Mucosa of rectum (tissue), 2 donors: Measurements from ENCODE around the gene LAMC3.

Experiments
- H3K27ac ChIP-seq, 2 donors: one replicate each; pipeline ENCODE4 v1.7.0; 2013; ENCODE audit warnings: inconsistent platforms in 2 of 2, low read depth in 2 of 2, low read length in 2 of 2
- H3K27me3 ChIP-seq, 2 donors: one replicate each; pipeline ENCODE4 v1.7.0; 2013; ENCODE audit warnings: low read length in 2 of 2; ENCODE audit not compliant: control insufficient read depth in 2 of 2, insufficient read depth in 2 of 2
- H3K36me3 ChIP-seq, 2 donors: one replicate each; pipeline ENCODE4 v1.7.0; 2013; ENCODE audit warnings: low read length in 2 of 2; ENCODE audit not compliant: control insufficient read depth in 2 of 2, insufficient read depth in 2 of 2
- H3K4me1 ChIP-seq, 2 donors: one replicate each; pipeline ENCODE4 v1.7.0; 2013; ENCODE audit warnings: low read length in 2 of 2, mild to moderate bottlenecking in 1 of 2; ENCODE audit not compliant: control insufficient read depth in 2 of 2, insufficient read depth in 2 of 2
- H3K4me3 ChIP-seq, 2 donors: one replicate each; pipeline ENCODE4 v1.7.0; 2013; ENCODE audit warnings: low read length in 2 of 2
- H3K9ac ChIP-seq, 2 donors: one replicate each; pipeline ENCODE4 v1.7.0; 2013; ENCODE audit warnings: low read length in 2 of 2, low read depth in 1 of 2, mild to moderate bottlenecking in 1 of 2
- H3K9me3 ChIP-seq, 2 donors: one replicate each; pipeline ENCODE4 v1.7.0; 2013; ENCODE audit warnings: low read length in 2 of 2; ENCODE audit not compliant: control insufficient read depth in 2 of 2
- donor health status: healthy.
- donor health status: Normal muscosa, but diverticular disease.

The LAMC3 gene

DNA sequence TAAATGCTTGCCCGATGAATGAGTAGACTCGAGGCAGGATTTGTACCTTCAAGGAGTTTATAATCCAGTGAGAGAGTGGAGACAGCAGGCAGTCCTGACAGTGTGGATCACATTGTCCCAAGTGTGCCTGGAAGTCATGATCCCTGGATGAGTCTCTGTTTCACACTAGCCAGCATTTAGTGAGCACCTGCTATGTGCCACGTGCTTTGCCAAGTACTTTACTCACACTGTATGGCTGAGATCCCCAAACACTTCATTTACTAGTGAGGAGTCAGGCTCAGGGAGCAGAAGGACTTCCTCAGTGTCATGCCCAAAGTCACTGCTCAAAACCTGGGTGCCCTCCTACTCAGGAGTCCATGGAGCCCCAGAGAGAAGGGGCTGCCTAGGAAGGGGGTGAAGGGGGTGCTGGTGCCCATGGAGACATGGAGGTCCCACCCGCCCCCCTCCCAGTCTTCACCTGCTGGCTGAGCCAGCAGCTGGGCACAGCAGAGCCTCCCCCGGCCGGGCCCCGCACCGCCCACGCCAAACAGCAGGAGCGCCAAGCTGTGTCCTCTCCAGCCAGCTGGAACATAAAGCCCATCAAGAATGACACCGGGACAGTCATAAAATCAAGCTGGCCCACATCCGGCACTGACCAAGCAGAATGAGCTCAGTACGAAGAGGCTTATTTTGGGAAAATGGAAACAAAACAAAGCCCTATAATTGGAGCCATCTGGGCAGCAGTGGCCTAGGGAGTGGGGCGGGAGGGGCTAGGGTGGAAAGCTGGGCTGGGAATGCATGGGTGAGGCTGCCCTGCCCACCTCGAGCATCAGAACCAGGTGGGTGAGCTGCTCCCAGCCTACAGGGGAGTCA, 10.6 kb downstream of the LAMC3 start:
- Histone ChIP-seq H3K4me1 (no peaks in the 10 kb centered on the region), H3K27me3 (peaks cover 3 to 5% of the 10 kb centered on the region in 2 donors), H3K9me3 (no peaks in the 10 kb centered on the region), H3K36me3 (no peaks in the 10 kb centered on the region), H3K4me3 (no peak overlapping the region), H3K27ac (peak overlapping the region; percentile 49 to 58), H3K9ac (no peak overlapping the region)

- Histone ChIP-seq H3K27me3 (peaks cover 3 to 6% of the 10 kb centered on the region in 2 donors), H3K4me3 (no peak overlapping the region), H3K4me1 (no peaks in the 10 kb centered on the region), H3K36me3 (no peaks in the 10 kb centered on the region), H3K27ac (peak overlapping the region; percentile 49 to 58), H3K9me3 (no peaks in the 10 kb centered on the region), H3K9ac (no peak overlapping the region)
Measured at GRCh38 chr9:131020388-131020787, 11.4 kb downstream of the LAMC3 start.

DNA sequence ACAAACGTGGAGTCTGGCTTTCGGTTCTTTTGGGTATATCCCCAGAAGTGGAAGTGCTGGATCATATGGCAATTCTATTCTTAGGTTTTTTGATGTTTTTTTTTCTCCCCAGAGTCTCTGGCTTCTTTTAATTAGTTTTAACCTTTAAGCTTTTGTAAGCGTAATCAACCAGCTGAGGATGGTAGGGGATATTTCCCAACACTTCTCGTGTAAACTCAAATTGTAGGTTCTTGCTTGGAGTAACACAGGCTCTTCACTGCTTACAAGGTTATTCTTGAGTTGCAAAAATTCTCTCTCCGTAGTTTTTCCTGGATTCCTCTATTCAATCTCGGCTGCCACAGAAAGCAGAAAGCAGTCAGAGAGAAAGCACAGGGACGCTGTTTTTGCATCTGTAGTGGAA, 11.9 kb downstream of the LAMC3 start:
- Histone ChIP-seq H3K36me3 (no peaks in the 10 kb centered on the region), H3K9ac (no peak overlapping the region), H3K4me3 (no peak overlapping the region), H3K9me3 (no peaks in the 10 kb centered on the region), H3K27me3 (peaks cover 2 to 5% of the 10 kb centered on the region in 2 donors), H3K27ac (peak overlapping the region in 1 of 2 donors; percentile 16), H3K4me1 (no peaks in the 10 kb centered on the region)

DNA sequence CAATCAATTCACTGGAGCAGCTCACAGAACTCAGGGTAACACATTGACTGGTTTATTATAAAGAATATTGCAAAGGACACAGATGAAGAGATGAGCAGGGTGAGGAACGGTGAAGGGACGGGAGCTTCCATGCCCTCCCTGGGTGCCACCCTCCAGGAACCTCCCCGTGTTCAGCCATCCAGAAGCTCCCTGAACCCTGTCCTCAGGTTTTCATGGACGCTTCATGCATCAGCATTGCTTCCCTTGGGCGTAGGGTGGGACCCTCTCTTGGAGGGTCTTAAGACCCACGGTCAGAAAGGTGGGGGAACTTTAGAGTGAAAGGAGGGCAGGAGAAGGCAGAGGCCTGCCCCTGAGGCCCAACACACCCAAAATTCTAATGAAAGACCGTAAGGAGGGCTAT, 12.8 kb downstream of the LAMC3 start:
- Histone ChIP-seq H3K4me1 (no peaks in the 10 kb centered on the region), H3K27me3 (peaks cover 0 to 3% of the 10 kb centered on the region in 2 donors), H3K9ac (no peak overlapping the region), H3K27ac (no peak overlapping the region), H3K4me3 (no peak overlapping the region), H3K9me3 (no peaks in the 10 kb centered on the region), H3K36me3 (no peaks in the 10 kb centered on the region)

DNA sequence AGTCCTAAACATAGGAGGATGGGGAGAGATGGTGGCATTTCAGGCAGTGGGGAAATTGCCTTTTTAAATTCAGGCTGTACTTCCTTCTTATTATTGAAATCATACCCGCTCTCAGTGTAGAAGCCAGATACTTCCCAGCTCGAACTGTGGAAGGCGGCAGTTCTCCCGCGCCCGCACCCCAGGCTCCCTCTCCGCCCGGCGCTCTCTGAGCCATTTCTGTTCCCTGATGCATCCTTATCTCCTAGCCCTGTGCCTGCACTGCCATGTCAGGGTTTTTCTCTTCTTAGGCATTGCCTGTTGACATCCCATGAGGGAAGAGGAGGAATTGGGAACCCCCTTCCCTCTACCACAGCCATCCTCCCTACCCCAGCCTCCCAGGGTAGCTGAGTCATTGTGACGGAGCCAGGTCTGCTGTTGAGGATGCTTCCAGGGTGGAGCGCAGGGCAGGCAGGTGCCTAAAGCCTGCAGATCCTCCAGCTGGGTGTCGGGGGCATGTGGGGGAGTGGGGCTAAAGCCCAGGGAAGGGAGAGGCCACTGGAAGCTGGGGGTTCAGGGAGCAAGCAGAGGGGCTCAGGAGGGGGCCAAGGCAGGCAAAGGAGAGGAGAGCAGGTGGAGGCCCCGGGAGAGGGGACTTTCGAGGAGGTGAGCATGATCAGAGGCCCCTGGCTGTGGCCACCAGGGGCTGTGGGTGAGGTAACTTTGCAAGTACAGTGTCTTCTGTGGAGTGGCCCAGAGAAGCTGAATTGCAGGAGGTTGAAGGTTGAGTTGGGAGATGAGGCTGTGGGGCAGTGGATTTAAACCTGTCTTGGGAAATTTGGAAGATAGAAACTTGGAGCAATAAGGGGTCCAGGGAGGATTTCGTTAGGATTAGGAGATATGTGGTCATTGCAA, 16.2 kb downstream of the LAMC3 start:
- no peaks in the 10 kb centered on the region for H3K4me1 ChIP-seq
- H3K4me3 ChIP-seq = no peak overlapping the region
- no peaks in the 10 kb centered on the region for H3K9me3 ChIP-seq
- H3K27me3 ChIP-seq = peaks cover 0 to 3% of the 10 kb centered on the region in 2 donors
- H3K9ac ChIP-seq = no peak overlapping the region
- no peaks in the 10 kb centered on the region for H3K36me3 ChIP-seq
- H3K27ac ChIP-seq = no peak overlapping the region

DNA sequence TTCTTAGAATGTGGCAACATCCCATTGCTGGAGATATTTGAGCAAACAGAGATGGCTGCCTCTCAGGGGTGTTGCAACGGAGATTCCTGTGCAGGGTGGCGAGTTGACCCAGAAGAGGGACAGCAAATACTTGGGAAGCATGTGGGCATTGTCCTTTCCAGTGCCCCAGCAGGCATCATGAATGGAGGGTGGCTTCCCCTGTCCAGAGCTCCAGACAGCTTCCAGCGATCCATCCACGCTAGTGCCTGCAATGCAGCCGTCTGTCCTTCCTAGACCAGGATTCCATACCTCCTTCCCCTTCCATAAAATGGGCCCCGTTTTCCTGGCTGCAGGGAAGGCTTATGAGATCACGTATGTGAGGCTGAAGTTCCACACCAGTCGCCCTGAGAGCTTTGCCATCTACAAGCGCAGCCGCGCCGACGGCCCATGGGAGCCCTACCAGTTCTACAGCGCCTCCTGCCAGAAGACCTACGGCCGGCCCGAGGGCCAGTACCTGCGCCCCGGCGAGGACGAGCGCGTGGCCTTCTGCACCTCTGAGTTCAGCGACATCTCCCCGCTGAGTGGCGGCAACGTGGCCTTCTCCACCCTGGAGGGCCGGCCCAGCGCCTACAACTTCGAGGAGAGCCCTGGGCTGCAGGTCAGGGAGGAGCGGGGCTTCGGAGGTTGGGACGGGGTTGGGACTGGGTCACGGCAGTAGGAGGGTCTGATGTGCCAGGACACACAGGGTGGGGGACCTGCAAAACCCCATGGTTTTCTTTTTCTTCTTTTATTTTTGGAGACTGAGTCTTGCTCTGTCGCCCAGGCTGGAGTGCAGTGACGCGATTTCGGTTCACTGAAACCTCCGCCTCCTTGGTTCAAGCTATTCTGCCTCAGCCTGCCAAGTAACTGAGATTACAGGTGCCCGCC, 17.2 kb downstream of the LAMC3 start:
- no peak overlapping the region for H3K9ac ChIP-seq
- no peak overlapping the region for H3K4me3 ChIP-seq
- H3K4me1 ChIP-seq = no peaks in the 10 kb centered on the region
- peaks cover 0 to 3% of the 10 kb centered on the region in 2 donors for H3K27me3 ChIP-seq
- no peaks in the 10 kb centered on the region for H3K36me3 ChIP-seq
- no peaks in the 10 kb centered on the region for H3K9me3 ChIP-seq
- H3K27ac ChIP-seq = no peak overlapping the region

- H3K27me3 ChIP-seq = peaks cover 0 to 3% of the 10 kb centered on the region in 2 donors
- no peak overlapping the region for H3K9ac ChIP-seq
- no peak overlapping the region for H3K4me3 ChIP-seq
- no peaks in the 10 kb centered on the region for H3K36me3 ChIP-seq
- no peaks in the 10 kb centered on the region for H3K9me3 ChIP-seq
- no peaks in the 10 kb centered on the region for H3K4me1 ChIP-seq
- no peak overlapping the region for H3K27ac ChIP-seq
Measured at GRCh38 chr9:131027048-131027871, 18.3 kb downstream of the LAMC3 start.

- Histone ChIP-seq H3K27ac (no peak overlapping the region), H3K4me3 (no peak overlapping the region), H3K4me1 (no peaks in the 10 kb centered on the region), H3K36me3 (no peaks in the 10 kb centered on the region), H3K9me3 (no peaks in the 10 kb centered on the region), H3K27me3 (peaks cover 0 to 3% of the 10 kb centered on the region in 2 donors), H3K9ac (no peak overlapping the region)
Measured at GRCh38 chr9:131027872-131028179, 18.9 kb downstream of the LAMC3 start.

DNA sequence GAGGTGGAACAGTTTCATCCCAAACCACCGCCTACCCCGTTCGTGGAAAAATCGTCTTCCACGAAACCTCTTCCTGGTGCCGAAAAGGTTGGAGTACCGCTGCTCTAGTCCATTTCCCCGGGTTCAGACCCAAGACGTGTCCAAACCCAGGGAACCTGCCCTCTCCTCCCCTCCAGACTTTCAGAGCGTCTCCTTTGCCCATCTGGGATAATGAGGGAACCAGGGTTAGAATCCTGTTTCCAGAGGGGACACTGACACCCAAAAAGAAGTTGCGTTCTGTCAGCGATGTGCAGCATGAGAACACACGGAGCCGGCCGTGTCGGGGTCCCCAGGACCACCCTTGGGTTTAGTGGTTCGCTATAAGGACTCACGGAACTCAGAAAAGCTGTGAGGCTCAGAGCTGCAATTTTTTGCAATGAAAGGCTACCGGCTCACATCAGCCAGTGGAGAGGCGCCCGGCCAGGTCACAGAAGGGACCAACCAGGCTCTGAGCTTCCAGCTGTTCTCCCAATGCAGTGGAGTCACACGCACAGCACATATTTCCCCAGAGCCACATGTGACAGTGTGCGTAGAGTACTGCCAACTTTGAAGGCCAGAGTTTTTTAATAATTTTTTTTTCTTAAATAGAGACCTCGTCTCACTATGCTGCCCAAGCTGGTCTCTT, 19.4 kb downstream of the LAMC3 start:
- H3K9ac ChIP-seq = no peak overlapping the region
- H3K4me3 ChIP-seq = no peak overlapping the region
- no peaks in the 10 kb centered on the region for H3K36me3 ChIP-seq
- H3K27me3 ChIP-seq = peaks cover 0 to 3% of the 10 kb centered on the region in 2 donors
- no peaks in the 10 kb centered on the region for H3K9me3 ChIP-seq
- no peak overlapping the region for H3K27ac ChIP-seq
- no peaks in the 10 kb centered on the region for H3K4me1 ChIP-seq
